ENCODE results near the gene HBD.
"Not testable (repeated sequence)": the region's sequence is repeated elsewhere in the genome, so short reads cannot be mapped to it uniquely, and the experiment has no call there.

Gene HBD

GRCh38 chr11:5266609-5267008, 32.3 kb upstream of the HBD start:
- TF ChIP-seq CTCF (IDR thresholded peaks at IDR 0.05) = no peak

- TF ChIP-seq CTCF (IDR thresholded peaks at IDR 0.05) = no peak
These were observed 31.5 kb upstream of the HBD start for GRCh38 chr11:5265832-5266231.

- no peak for TF ChIP-seq CTCF (IDR thresholded peaks at IDR 0.05)
These were observed 24.4 kb upstream of the HBD start for GRCh38 chr11:5258543-5259262.

GRCh38 chr11:5257296-5257695, 23.0 kb upstream of the HBD start:
- TF ChIP-seq CTCF (IDR thresholded peaks at IDR 0.05) = no peak

- TF ChIP-seq CTCF (IDR thresholded peaks at IDR 0.05) = not testable (repeated sequence)
These were observed 20.5 kb upstream of the HBD start, which contains the start of gene HBG2 for GRCh38 chr11:5254646-5255413. Gene HBG2, minus strand, starts transcription at chr11:5254781. Its CDS starts 53 bp downstream, at chr11:5254728.

GRCh38 chr11:5252919-5253265, 18.6 kb upstream of the HBD start:
- no peak for TF ChIP-seq CTCF (IDR thresholded peaks at IDR 0.05)

- no peak for TF ChIP-seq CTCF (IDR thresholded peaks at IDR 0.05)
These were observed 18.1 kb upstream of the HBD start for GRCh38 chr11:5252192-5252918.
